Loucy (cell line): ENCODE data around the gene LPP.

Experiments used
- H2AFZ ChIP-seq: fragments of 200-600 bp; sonication (generic); 2 replicates; pipeline ENCODE4 v1.6.0; 2016; ENCODE audit warnings: antibody characterized with exemption, mild to moderate bottlenecking, low read length, moderate library complexity
- H3F3A ChIP-seq: fragments of 200-600 bp; 2 replicates; pipeline ENCODE4 v1.6.0; 2016; ENCODE audit warnings: antibody characterized with exemption, low read depth, mild to moderate bottlenecking
- H3K27me3 ChIP-seq: fragments of 200-600 bp; sonication (generic); 2 replicates; pipeline ENCODE4 v1.6.1; 2014; ENCODE audit warnings: low read length, mild to moderate bottlenecking; ENCODE audit not compliant: insufficient read depth, poor library complexity, severe bottlenecking
- H3K36me3 ChIP-seq: fragments of 200-600 bp; sonication (generic); 2 replicates; pipeline ENCODE4 v1.6.1; 2016; ENCODE audit warnings: low read length; ENCODE audit not compliant: insufficient read depth
- H3K4me1 ChIP-seq: fragments of 200-600 bp; sonication (generic); 2 replicates; pipeline ENCODE4 v1.5.1; 2014; ENCODE audit warnings: low read length, mild to moderate bottlenecking; ENCODE audit not compliant: insufficient read depth, poor library complexity, severe bottlenecking
- H3K4me2 ChIP-seq: fragments of 200-600 bp; sonication (generic); 2 replicates; pipeline ENCODE4 v1.6.0; 2014; ENCODE audit warnings: antibody characterized with exemption, low read length, low read depth, mild to moderate bottlenecking; ENCODE audit not compliant: poor library complexity, severe bottlenecking
- H3K4me3 ChIP-seq: fragments of 200-600 bp; sonication (generic); 2 replicates; pipeline ENCODE4 v1.5.1; 2014; ENCODE audit warnings: low read length, mild to moderate bottlenecking, mixed read lengths; ENCODE audit not compliant: poor library complexity, severe bottlenecking
- H3K79me2 ChIP-seq: fragments of 200-600 bp; sonication (generic); 2 replicates; pipeline ENCODE4 v1.6.1; 2014; ENCODE audit warnings: low read length; ENCODE audit not compliant: insufficient read depth
- H3K9ac ChIP-seq: fragments of 200-600 bp; sonication (generic); 2 replicates; pipeline ENCODE4 v1.6.0; 2014; ENCODE audit warnings: mild to moderate bottlenecking, low read depth, low read length, moderate library complexity; ENCODE audit not compliant: poor library complexity, severe bottlenecking
- H3K9me2 ChIP-seq: fragments of 200-600 bp; sonication (generic); replicated peaks from 2 replicates; pipeline ENCODE4 v1.6.1; 2016; ENCODE audit warnings: low read depth, low read length, mixed read lengths
- H3K9me3 ChIP-seq: fragments of 200-600 bp; sonication (generic); 2 replicates; pipeline ENCODE4 v1.6.1; 2014; ENCODE audit warnings: mild to moderate bottlenecking, antibody characterized with exemption, low read length, low read depth; ENCODE audit not compliant: insufficient read depth
- H4K20me1 ChIP-seq: fragments of 200-600 bp; sonication (generic); 2 replicates; pipeline ENCODE4 v1.6.0; 2014; ENCODE audit warnings: antibody characterized with exemption, low read length, mild to moderate bottlenecking; ENCODE audit not compliant: insufficient read depth, poor library complexity, severe bottlenecking
- EZH2phosphoT487 ChIP-seq: fragments of 200-600 bp; IDR thresholded peaks from 2 replicates; pipeline ENCODE4 v1.6.1; 2018; ENCODE audit warnings: antibody characterized with exemption, mild to moderate bottlenecking, moderate library complexity, borderline replicate concordance
- TF ChIP-seq, protein P1 (sequence below): fragments of 200-600 bp; sonication (generic); conservative IDR thresholded peaks from 2 replicates; pipeline ENCODE4 v1.5.1; 2014; ENCODE audit warnings: mild to moderate bottlenecking, antibody characterized with exemption, low read length

Gene LPP

DNA sequence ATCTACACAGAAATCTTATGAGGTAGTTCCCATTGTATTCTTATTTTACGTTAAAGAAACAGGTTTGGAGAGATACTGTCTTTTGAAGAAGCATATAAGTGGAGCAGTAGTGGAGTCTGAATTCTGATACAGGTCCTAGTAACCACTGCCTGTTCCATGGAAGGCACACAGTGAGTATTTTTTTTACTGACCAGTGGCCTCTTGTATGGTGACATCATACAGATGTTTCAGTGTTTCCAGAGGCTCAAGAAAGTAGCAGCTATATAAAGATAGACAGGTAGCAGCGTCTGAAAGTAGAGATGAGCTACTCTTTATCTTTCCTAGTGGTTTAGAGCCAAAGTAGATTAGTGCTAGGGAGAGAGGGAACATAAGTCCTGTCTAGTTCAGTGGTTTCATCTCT lies 173.5 kb downstream of the LPP start:
- H3K9me2 ChIP-seq = no peaks in the 10 kb centered on the region
- H3K4me3 ChIP-seq = no peak overlapping the region
- H3K9ac ChIP-seq = no peak overlapping the region
- no peak overlapping the region for H2AFZ ChIP-seq
- H3K79me2 ChIP-seq = no peaks in the 10 kb centered on the region
- H3K27me3 ChIP-seq = no peaks in the 10 kb centered on the region
- no peaks in the 10 kb centered on the region; the same call in 1 of the 2 replicates for H3F3A ChIP-seq
- no peak for TF ChIP-seq EZH2phosphoT487
- TF ChIP-seq, protein P1, sequence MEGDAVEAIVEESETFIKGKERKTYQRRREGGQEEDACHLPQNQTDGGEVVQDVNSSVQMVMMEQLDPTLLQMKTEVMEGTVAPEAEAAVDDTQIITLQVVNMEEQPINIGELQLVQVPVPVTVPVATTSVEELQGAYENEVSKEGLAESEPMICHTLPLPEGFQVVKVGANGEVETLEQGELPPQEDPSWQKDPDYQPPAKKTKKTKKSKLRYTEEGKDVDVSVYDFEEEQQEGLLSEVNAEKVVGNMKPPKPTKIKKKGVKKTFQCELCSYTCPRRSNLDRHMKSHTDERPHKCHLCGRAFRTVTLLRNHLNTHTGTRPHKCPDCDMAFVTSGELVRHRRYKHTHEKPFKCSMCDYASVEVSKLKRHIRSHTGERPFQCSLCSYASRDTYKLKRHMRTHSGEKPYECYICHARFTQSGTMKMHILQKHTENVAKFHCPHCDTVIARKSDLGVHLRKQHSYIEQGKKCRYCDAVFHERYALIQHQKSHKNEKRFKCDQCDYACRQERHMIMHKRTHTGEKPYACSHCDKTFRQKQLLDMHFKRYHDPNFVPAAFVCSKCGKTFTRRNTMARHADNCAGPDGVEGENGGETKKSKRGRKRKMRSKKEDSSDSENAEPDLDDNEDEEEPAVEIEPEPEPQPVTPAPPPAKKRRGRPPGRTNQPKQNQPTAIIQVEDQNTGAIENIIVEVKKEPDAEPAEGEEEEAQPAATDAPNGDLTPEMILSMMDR = no peak
- H3K4me1 ChIP-seq = peaks cover 56% of the 10 kb centered on the region
- H3K9me3 ChIP-seq = no peaks in the 10 kb centered on the region
- no peaks in the 10 kb centered on the region for H4K20me1 ChIP-seq
- no peak overlapping the region for H3K4me2 ChIP-seq
- no peaks in the 10 kb centered on the region for H3K36me3 ChIP-seq

DNA sequence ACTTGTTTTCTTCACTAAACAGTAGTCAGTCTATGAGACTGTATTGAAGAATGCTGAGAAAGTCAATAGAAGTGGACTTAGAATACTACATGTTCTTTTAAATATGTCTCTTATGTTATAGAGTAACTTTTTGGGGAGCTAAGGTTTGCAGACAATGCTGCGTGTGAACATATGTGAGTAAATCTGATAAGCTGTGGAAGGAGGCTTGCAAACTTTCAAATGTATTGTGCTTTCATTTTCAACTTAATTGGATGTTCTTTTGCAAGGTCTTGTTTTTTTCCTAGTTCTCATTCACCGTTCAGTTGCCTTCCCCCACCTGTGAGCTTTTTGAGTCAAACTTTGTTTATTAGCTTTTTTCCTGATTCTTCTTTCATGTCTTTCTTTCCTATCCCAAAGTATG lies 176.2 kb downstream of the LPP start:
- H3K79me2 ChIP-seq = peaks cover 7% of the 10 kb centered on the region; the same call in 1 of the 2 replicates
- TF ChIP-seq, protein P1 = no peak
- no peak for TF ChIP-seq EZH2phosphoT487
- no peaks in the 10 kb centered on the region for H3K36me3 ChIP-seq
- no peaks in the 10 kb centered on the region for H3K9me2 ChIP-seq
- H4K20me1 ChIP-seq = no peaks in the 10 kb centered on the region
- H3K4me3 ChIP-seq = no peak overlapping the region
- no peak overlapping the region for H2AFZ ChIP-seq
- H3K9ac ChIP-seq = no peak overlapping the region
- H3K4me1 ChIP-seq = peaks cover 46% of the 10 kb centered on the region
- H3K4me2 ChIP-seq = peak overlapping the region; percentile 45
- no peaks in the 10 kb centered on the region for H3K9me3 ChIP-seq
- H3F3A ChIP-seq = no peaks in the 10 kb centered on the region
- no peaks in the 10 kb centered on the region for H3K27me3 ChIP-seq

DNA sequence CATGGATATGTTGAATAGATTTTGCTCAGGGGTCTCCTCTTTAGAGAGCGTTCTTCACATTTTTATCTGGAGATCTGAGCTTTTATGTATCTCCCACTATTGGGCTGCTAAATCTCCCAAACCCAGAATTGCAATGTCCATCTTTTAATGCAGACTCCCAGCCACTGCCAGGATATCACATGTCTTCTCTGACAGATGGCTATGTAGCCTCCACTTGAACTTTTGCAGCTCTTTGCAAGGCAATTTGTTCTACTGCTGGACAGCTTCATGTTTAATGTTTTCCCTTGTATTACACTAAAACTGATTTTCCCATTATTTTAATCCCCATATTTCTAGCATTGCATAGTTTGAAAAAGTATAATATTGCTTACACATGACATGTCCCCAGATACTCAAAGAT lies 177.2 kb downstream of the LPP start:
- Histone ChIP-seq H3K9me2 (no peaks in the 10 kb centered on the region), H3K27me3 (no peaks in the 10 kb centered on the region), H4K20me1 (no peaks in the 10 kb centered on the region), H3K4me2 (no peak overlapping the region), H3K36me3 (no peaks in the 10 kb centered on the region), H3K9me3 (no peaks in the 10 kb centered on the region), H3K79me2 (peaks cover 8% of the 10 kb centered on the region; the same call in 1 of the 2 replicates), H3K4me3 (no peak overlapping the region), H3K4me1 (peaks cover 54% of the 10 kb centered on the region), H2AFZ (no peak overlapping the region), H3K9ac (no peak overlapping the region), H3F3A (0 out of 2 replicates have a peak, but pooled peaks cover 4% of the 10 kb centered on the region)
- no peak for TF ChIP-seq EZH2phosphoT487
- TF ChIP-seq, protein P1 = no peak
